GM21737 (cell line): ENCODE results near the gene CRYBG1.
"Not testable (repeated sequence)": the region's sequence is repeated elsewhere in the genome, so short reads cannot be mapped to it uniquely, and the experiment has no call there.

Experiments used
- ATAC-seq: cut with Tn5 transposase; IDR thresholded peaks from one replicate; pipeline ENCODE4 v1.9.1; 2021; ENCODE audit warnings: mild to moderate bottlenecking, moderate library complexity; ENCODE audit not compliant: unreplicated experiment

The CRYBG1 gene

DNA sequence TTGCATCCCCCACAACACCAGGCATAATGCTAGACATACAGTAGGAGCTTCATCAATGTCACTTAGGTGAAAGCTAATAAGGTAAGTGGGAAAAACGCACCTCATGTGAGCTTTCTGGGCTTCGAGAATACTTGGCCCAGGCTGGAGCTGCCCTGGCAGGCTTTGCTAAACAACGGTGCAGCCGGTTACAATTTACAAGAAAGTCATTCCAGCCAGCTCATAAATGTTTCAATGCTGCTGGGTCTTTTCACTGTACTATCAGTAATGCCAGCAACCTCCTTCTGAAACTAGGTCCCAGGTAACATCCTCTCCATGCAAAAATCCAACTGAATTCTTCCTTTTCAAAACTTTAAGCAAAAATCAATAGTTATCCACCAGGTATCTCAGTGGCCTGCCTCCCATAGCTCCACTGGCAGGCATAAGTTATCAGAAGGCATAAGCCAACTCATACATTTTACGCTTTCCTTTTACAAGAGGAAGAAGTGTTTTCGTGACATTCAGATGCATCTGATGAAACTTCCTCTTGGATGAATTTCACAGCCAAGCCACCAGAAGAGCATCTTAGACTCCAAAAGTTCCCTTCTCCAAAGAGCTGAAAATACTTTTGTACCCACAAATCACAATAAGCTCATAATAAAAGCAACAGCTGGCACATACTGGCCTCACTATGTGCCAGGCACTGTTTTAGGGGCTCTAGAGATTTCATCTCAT, 212.5 kb downstream of the CRYBG1 start:
- ATAC-seq, result no peak

- no peak for ATAC-seq
These were observed 214.4 kb downstream of the CRYBG1 start for GRCh38 chr6:106574741-106575458.

DNA sequence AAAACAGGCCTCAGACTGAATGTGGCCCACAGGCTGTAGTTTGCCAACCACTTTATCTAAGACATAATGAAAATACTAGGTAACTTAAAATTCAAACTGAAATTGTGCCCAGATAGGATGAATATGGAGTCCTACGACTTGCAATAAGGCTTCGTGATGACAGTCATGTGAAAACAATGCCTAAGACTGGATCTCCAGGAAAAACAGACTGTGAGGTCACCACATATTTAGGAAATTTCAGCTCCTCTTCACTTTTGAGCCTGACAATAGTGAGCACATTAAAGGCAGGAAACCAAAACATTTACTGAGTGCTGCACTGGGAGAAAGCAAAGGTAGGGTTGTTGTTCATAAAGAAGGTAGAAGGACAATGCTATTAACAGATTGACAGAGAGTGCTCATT, 218.8 kb downstream of the CRYBG1 start:
- ATAC-seq, result no peak

GRCh38 chr6:106581468-106581867, 221.0 kb downstream of the CRYBG1 start:
- ATAC-seq, result no peak

GRCh38 chr6:106586815-106587415, 226.4 kb downstream of the CRYBG1 start:
- ATAC-seq, result no peak

- ATAC-seq, result not testable (repeated sequence)
These were observed 228.4 kb downstream of the CRYBG1 start for GRCh38 chr6:106588937-106589336.

DNA sequence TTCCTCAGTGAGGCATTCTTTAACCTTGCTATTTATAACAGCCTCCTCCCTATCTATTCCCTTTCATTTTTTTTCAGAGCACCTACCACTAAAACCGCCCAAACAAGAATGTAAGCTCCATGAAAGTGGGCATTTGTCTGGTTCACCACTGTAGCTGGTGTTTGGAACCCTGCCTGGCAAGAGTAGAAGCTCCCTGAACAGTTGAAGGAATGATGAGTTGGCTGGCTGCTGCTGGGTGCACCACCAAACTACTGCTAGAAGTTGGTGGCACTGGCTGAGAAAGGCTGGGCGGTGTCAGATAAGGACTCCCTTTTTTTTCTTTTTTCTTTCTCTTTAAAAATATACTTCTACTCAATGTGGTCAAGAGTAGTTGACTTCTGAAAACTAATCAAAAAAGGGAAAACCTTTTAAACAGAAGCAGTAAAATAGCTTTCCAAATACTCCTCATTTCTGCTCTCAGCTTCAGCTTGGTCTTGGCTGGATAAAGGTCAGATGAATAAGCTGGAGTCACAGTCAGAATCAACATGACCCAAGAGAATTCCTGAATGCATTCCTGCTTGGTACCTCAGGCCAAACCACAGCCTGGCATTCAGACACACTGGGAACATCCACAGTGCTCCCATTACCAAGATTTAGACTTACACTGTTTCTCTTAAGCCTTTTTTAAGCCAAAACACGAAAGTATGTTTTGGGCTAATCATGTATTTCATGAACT, 230.8 kb downstream of the CRYBG1 start:
- no peak for ATAC-seq

DNA sequence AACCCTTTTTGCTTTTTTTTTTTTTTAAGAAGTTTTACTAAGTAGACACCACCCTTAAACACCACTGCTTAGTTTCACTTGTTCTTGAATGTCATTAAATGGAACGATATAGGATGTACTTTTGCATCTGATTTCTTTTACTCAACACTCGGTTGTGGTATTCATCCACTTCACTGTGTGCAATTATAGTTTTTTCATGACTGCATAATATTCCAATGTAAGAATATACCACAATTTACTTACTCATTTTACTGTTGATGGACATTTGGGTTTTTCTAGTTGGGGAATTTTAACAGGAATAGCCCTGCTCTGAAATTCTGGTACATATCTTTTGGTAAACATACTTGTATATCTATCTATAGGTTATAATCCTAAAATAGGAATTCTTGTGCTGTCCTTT, 238.9 kb downstream of the CRYBG1 start:
- ATAC-seq, result no peak

GRCh38 chr6:106600329-106600728, 239.8 kb downstream of the CRYBG1 start:
- no peak for ATAC-seq

GRCh38 chr6:106608080-106608668, 247.7 kb downstream of the CRYBG1 start:
- ATAC-seq, result no peak

GRCh38 chr6:106609699-106610098, 249.2 kb downstream of the CRYBG1 start:
- no peak for ATAC-seq

DNA sequence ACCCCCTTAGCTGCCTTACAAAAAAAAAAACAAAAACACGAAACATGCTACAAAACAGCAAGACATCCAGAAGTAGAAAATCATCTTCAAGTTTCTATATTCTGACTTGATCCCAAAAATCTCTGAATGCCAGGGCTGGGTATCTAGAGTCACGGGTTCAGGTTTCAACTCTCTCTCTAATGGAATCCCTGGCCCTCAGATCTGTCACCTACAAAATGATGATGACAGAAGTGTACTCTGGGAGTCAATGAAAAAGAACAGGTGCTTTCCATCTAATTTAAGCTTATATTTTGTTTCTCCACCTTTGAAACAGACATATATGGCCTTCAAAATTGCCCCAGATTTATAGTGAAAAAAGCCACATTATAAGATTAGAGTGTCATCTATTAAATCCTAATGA, 250.5 kb downstream of the CRYBG1 start:
- no peak for ATAC-seq

DNA sequence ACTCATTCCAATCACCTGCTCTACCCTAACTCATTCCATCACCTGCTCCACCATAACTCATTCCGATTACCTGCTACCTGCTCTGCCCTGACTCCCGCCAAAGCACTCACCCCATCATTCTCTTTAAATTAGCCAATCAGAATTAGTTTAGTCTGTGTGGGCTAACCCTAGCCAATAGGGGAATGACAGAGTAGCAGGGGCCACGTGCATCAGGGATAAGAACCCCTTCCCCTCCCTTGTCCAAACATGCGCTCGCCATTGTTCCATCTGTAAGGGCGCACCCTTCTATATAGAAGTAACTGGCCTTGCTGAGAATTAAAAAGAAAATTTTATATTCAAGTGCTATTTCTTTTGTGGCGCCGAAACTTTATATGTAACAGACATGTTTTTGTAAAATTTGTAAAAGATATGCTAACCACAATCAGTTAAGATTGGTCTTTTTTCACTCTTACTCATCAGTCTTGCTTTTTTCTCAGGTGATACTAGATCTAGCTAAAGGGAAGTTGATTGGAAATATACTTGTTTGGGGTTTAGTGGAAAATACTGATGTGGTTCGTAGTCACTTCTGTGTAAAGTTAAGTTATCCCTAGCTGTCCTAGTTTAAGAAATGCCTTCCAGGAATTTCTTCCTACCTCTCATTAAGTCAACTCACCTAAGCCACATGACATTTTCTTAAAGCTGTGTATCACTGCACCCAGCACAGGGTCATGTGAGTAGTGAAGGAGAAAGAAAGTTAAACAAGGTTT, 252.3 kb downstream of the CRYBG1 start:
- no peak for ATAC-seq

DNA sequence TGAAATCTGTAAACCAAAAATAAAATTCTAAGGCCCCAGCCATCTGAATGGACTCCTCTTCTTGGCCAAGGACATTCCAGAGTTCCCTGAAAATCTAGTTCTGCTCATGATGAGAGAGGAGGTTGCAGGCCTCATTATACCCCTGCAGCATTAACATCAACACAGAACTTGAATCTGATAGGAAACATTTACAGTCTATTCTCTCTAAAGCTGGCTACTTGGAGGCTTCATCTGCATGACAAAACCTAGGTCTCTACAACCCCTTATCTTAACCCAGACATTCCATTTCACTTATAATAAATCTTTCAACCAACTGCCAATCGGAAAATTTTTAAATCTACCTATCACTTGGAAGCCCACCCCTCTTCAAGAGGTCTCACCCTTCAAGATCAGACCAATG, 253.1 kb downstream of the CRYBG1 start:
- ATAC-seq, result no peak

- ATAC-seq, result no peak
These were observed 253.6 kb downstream of the CRYBG1 start for GRCh38 chr6:106614166-106614565.

- no peak for ATAC-seq
These were observed 254.2 kb downstream of the CRYBG1 start for GRCh38 chr6:106614592-106615257.

DNA sequence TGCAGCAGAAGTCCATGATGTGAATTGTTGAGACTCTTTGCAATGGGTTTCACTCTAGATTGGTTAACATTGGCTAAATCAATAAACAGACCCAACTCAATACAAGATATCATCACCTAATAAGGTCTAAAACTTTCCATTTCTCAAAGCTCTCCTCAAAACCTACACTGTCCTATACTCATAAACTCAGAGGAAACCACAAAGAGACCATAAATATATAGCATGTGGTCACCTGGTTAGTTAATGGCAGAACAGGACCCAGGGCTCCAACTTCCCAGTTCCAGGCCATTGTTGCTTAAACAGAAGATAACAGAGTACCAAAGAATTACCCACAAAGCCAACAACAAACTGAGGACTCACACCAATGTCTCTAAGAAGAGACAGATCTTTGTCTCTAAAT, 256.8 kb downstream of the CRYBG1 start:
- no peak for ATAC-seq

DNA sequence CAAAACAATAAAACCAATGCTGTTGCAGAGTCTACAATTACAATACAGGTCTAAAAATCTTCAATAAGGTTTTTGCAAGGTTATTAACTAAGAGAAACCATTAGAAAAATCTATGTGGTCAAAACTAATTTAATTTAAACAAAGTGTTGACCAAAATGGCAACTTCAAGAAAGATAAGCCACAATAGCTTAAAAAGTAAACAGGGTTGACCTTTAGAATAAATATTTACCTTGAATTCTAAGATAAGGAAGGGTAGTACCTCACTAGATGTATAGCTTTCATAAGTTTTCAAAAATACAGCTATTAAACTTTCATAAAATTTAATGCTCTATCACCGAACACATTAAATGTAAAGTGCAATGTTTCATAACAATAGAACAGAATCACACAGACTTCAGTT, 257.3 kb downstream of the CRYBG1 start:
- ATAC-seq, result no peak

GRCh38 chr6:106618324-106618723, 257.8 kb downstream of the CRYBG1 start:
- no peak for ATAC-seq

DNA sequence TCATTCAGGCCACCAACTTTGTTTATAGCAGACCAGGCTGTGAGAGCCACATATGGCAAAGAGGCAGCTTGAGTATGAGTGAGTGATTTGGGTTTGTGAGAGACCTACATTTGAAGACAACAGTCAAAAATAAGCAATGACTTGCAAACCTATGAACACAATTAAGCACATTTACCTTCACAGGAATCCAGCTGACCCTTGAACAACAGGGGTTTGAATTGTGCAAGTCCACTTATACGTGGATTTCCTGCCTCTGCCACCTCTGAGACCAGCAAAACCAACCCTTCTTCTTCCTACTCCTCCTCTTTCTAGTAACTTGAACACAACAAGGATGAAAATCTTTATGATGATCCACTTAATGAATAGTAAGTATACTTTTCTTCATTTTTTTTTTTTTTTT, 258.7 kb downstream of the CRYBG1 start:
- ATAC-seq, result no peak
